Liver (tissue), 9 donors: ENCODE results near the gene SLC12A8. TPM values are rescaled to one million over a fixed set of nuclear protein-coding genes. Genes with fewer than 3 reads are reported as not detected.

Experiments used
- DNase-seq: peaks from one replicate; pipeline ENCODE4 v3.0.0-alpha.2; 2017; ENCODE audit warnings: low spot score
- H3K27ac ChIP-seq, 2 donors: one replicate each; pipeline ENCODE4 v1.7.0; 2013; ENCODE audit warnings: inconsistent platforms in 2 of 2, low read length in 2 of 2, control low read depth in 1 of 2, low read depth in 1 of 2, mild to moderate bottlenecking in 1 of 2
- H3K27me3 ChIP-seq, 4 donors: one replicate each; pipeline versions ENCODE4 v1.6.1 to v1.7.0; 2013; ENCODE audit warnings: low read length in 3 of 4, inconsistent platforms in 1 of 4, mild to moderate bottlenecking in 1 of 4, moderate library complexity in 1 of 4; ENCODE audit not compliant: control insufficient read depth in 4 of 4, insufficient read depth in 4 of 4
- H3K36me3 ChIP-seq, 4 donors: one replicate each; pipeline versions ENCODE4 v1.6.1 to v1.7.0; 2013; ENCODE audit warnings: low read length in 3 of 4, mild to moderate bottlenecking in 3 of 4, low read depth in 1 of 4, moderate library complexity in 1 of 4; ENCODE audit not compliant: control insufficient read depth in 4 of 4, insufficient read depth in 3 of 4
- H3K4me1 ChIP-seq, 4 donors: one replicate each; pipeline versions ENCODE4 v1.6.1 to v1.7.0; 2013; ENCODE audit warnings: low read length in 3 of 4, mild to moderate bottlenecking in 3 of 4, moderate library complexity in 1 of 4; ENCODE audit not compliant: control insufficient read depth in 4 of 4, insufficient read depth in 4 of 4
- H3K4me3 ChIP-seq, 3 donors: one replicate each; pipeline versions ENCODE4 v1.6.1 to v1.7.0; 2013; ENCODE audit warnings: low read length in 3 of 3, control low read depth in 1 of 3, low read depth in 1 of 3, mild to moderate bottlenecking in 1 of 3
- H3K9ac ChIP-seq, 2 donors: one replicate each; pipeline ENCODE4 v1.7.0; 2013; ENCODE audit warnings: low read length in 2 of 2, mild to moderate bottlenecking in 2 of 2, moderate library complexity in 2 of 2, control low read depth in 1 of 2, low read depth in 1 of 2
- H3K9me3 ChIP-seq, 4 donors: one replicate each; pipeline versions ENCODE4 v1.6.1 to v1.7.0; 2013; ENCODE audit warnings: low read length in 3 of 4; ENCODE audit not compliant: control insufficient read depth in 4 of 4
- ATF3 ChIP-seq: IDR thresholded peaks from 2 replicates; pipeline ENCODE4 v1.6.1; 2016; ENCODE audit warnings: antibody characterized with exemption
- CTCF ChIP-seq: fragments of 150-350 bp; IDR thresholded peaks from 2 replicates; pipeline ENCODE4 v1.5.1; 2017; ENCODE audit warnings: improper control_type of control experiment, low read depth, low read length; ENCODE audit not compliant: missing input control
- EGR1 ChIP-seq, 2 donors: IDR thresholded peaks; 2 replicates each; pipeline ENCODE4 v1.6.1; 2016 to 2018; ENCODE audit warnings: antibody characterized with exemption in 2 of 2, low read depth in 2 of 2
- FOXA1 ChIP-seq: IDR thresholded peaks from 2 replicates; pipeline ENCODE4 v1.6.1; 2016; ENCODE audit warnings: antibody characterized with exemption
- FOXA2 ChIP-seq: IDR thresholded peaks from 2 replicates; pipeline ENCODE4 v1.6.1; 2016; ENCODE audit warnings: antibody characterized with exemption
- GABPA ChIP-seq, 2 donors: IDR thresholded peaks in 1 of 2; conservative IDR thresholded peaks in 1 of 2; 2 replicates each; pipeline ENCODE4 v1.6.1; 2016; ENCODE audit warnings: antibody characterized with exemption in 2 of 2, mild to moderate bottlenecking in 1 of 2, moderate library complexity in 1 of 2
- HNF4A ChIP-seq, 2 donors: conservative IDR thresholded peaks; 2 replicates each; pipeline ENCODE4 v1.6.1; 2016; ENCODE audit warnings: antibody characterized with exemption in 2 of 2, mild to moderate bottlenecking in 2 of 2
- HNF4G ChIP-seq: IDR thresholded peaks from 2 replicates; pipeline ENCODE4 v1.6.1; 2016; ENCODE audit warnings: antibody characterized with exemption
- JUND ChIP-seq, 2 donors: IDR thresholded peaks; 2 replicates each; pipeline ENCODE4 v1.6.1; 2016; ENCODE audit warnings: antibody characterized with exemption in 2 of 2
- MAX ChIP-seq: IDR thresholded peaks from 2 replicates; pipeline ENCODE4 v1.6.1; 2016; ENCODE audit warnings: antibody characterized with exemption
- NR2F2 ChIP-seq: IDR thresholded peaks from 2 replicates; pipeline ENCODE4 v1.6.1; 2016; ENCODE audit warnings: antibody characterized with exemption
- RAD21 ChIP-seq, 2 donors: IDR thresholded peaks; 2 replicates each; pipeline ENCODE4 v1.6.1; 2016; ENCODE audit warnings: antibody characterized with exemption in 2 of 2, mild to moderate bottlenecking in 2 of 2
- REST ChIP-seq: IDR thresholded peaks from 2 replicates; pipeline ENCODE4 v1.6.1; 2016; ENCODE audit warnings: antibody characterized with exemption, mild to moderate bottlenecking
- RXRA ChIP-seq, 2 donors: IDR thresholded peaks; 2 replicates each; pipeline ENCODE4 v1.6.1; 2017 to 2018; ENCODE audit warnings: antibody characterized with exemption in 2 of 2, mild to moderate bottlenecking in 1 of 2
- SP1 ChIP-seq: IDR thresholded peaks from 2 replicates; pipeline ENCODE4 v1.6.1; 2018; ENCODE audit warnings: antibody characterized with exemption, mild to moderate bottlenecking
- TAF1 ChIP-seq: conservative IDR thresholded peaks from 2 replicates; pipeline ENCODE4 v1.6.1; 2016; ENCODE audit warnings: antibody characterized with exemption, mild to moderate bottlenecking
- YY1 ChIP-seq: IDR thresholded peaks from 2 replicates; pipeline ENCODE4 v1.6.1; 2016; ENCODE audit warnings: antibody characterized with exemption, mild to moderate bottlenecking
- ZBTB33 ChIP-seq: IDR thresholded peaks from 2 replicates; pipeline ENCODE4 v1.6.1; 2016; ENCODE audit warnings: antibody characterized with exemption
- WGBS: extraction: QIAGEN DNeasy Blood & Tissue Kit; methylation state at CpG from one replicate; pipeline ENCODE4 v1.1.7; 2013; 5-methylcytosine and 5-hydroxymethylcytosine counted together
- polyA plus RNA-seq, 2 donors: library from polyadenylated mRNA; stranded (reverse) in 1 of 2; unstranded in 1 of 2; fragments of 200-250 nt in 1 of 2; fragments of >200 nt in 1 of 2; fragmentation: Nextera tagmentation in 1 of 2; extraction: Ambion mirVana in 1 of 2; gene quantifications; one replicate each; pipeline versions ENCODE4 v1.2.1 to v1.2.3, GENCODE V29; 2013 to 2015
- total RNA-seq, 2 donors: library from RNA; depleted of rRNA; stranded (reverse); fragments of >200 nt; gene quantifications; one replicate each; pipeline ENCODE4 v1.2.3, GENCODE V29; 2014
- donor health status: healthy.
- donor health status: healthy.
- donor health status: healthy.
- donor health status: healthy.
- donor health status: healthy.

SLC12A8 gene
- total and polyA plus RNA-seq, 4 donors: 2.7 to 20.3 (median 5.5) TPM

- 88% methylated on average over 12 of the region's 12 CpGs for WGBS
- no peak overlapping the region for H3K27ac ChIP-seq
- no peak overlapping the region for H3K9ac ChIP-seq
- DNase-seq: no peak
- H3K36me3 ChIP-seq: peaks cover 0 to 3% (median 0%) of the 10 kb centered on the region in 4 donors
- TF ChIP-seq RAD21 (IDR thresholded peaks at IDR 0.05) (no peak), ZBTB33 (no peak), JUND (IDR thresholded peaks at IDR 0.05) (no peak), HNF4G (no peak), NR2F2 (no peak), CTCF (no peak), ATF3 (no peak), FOXA1 (no peak), RXRA (IDR thresholded peaks at IDR 0.05) (no peak), SP1 (no peak), MAX (no peak), FOXA2 (no peak), GABPA (IDR thresholded peaks at IDR 0.05 in 1 of 2, conservative IDR thresholded peaks at IDR 0.05 in 1 of 2) (no peak), HNF4A (conservative IDR thresholded peaks at IDR 0.05) (no peak), EGR1 (IDR thresholded peaks at IDR 0.05; ENCODE audit: low read depth in 2 of 2) (no peak), TAF1 (no peak), YY1 (no peak), REST (no peak)
- H3K4me1 ChIP-seq: no peaks in the 10 kb centered on the region
- H3K4me3 ChIP-seq: no peak overlapping the region
- no peaks in the 10 kb centered on the region for H3K27me3 ChIP-seq
- H3K9me3 ChIP-seq: no peaks in the 10 kb centered on the region
These were observed 20.1 kb downstream of the SLC12A8 start for GRCh38 chr3:125192190-125193035.
